Endothelial cell of umbilical vein (primary cell): ENCODE data around the gene CD207. TPM values are rescaled to one million over a fixed set of nuclear protein-coding genes. Genes with fewer than 3 reads are reported as not detected.

Source experiments
- BruUV-seq: library from RNA; stranded (reverse); fragments of 400-500 nt; replicated peaks from 2 replicates; lab custom pipeline; 2021; lab: Mats Ljungman, UMichigan
- CTCF ChIA-PET: fragments of 300-600, 350-600 bp; sonication (Branson Sonifier 250); formaldehyde crosslinking; loops from one replicate; lab custom pipeline; 2021; ENCODE audit warnings: antibody characterized with exemption, inconsistent platforms; lab: Charles Lee
- POLR2A ChIA-PET: fragments of 300-600, 350-600 bp; sonication (Branson Sonifier 250); formaldehyde crosslinking; loops from one replicate; lab custom pipeline; 2021; ENCODE audit warnings: antibody characterized with exemption, inconsistent platforms; lab: Charles Lee
- DNase-seq: peaks from one replicate; pipeline ENCODE4 v3.0.0-alpha.2; 2011; ENCODE audit warnings: low read depth, low spot score
- FAIRE-seq: peaks from 2 replicates; lab custom pipeline; 2011; peaks lifted over from hg19 to GRCh38; lab: Jason Lieb, UNC
- H2AFZ ChIP-seq: 2 replicates; pipeline ENCODE4 v1.6.0; 2012; ENCODE audit warnings: low read depth, low read length, control low read depth, inconsistent platforms
- H3K27ac ChIP-seq: 2 replicates; pipeline ENCODE4 v1.5.1; 2011; ENCODE audit warnings: low read depth, mild to moderate bottlenecking, control low read depth, low read length, moderate library complexity; ENCODE audit not compliant: insufficient read depth
- H3K27me3 ChIP-seq, 2 experiments: 2 replicates each; pipeline versions ENCODE4 v1.6.0 to v1.6.1; 2011; ENCODE audit warnings: low read length in 2 of 2, mixed read lengths in 1 of 2; ENCODE audit not compliant: control insufficient read depth in 2 of 2, insufficient read depth in 2 of 2
- H3K36me3 ChIP-seq, 2 experiments: 2 replicates in 1 of 2; 3 replicates in 1 of 2; pipeline ENCODE4 v1.5.1; 2011; ENCODE audit warnings: low read length in 2 of 2, mild to moderate bottlenecking in 1 of 2, moderate library complexity in 1 of 2; ENCODE audit not compliant: control insufficient read depth in 2 of 2, insufficient read depth in 2 of 2; ENCODE audit errors: extremely low read depth in 1 of 2
- H3K4me1 ChIP-seq: 3 replicates; pipeline ENCODE4 v1.5.1; 2011; ENCODE audit warnings: mild to moderate bottlenecking, low read length; ENCODE audit not compliant: control insufficient read depth, insufficient read depth; ENCODE audit errors: extremely low read depth
- H3K4me2 ChIP-seq: 2 replicates; pipeline ENCODE4 v1.6.1; 2011; ENCODE audit warnings: low read length, control low read depth, mixed read lengths; ENCODE audit not compliant: insufficient read depth
- H3K4me3 ChIP-seq, 3 experiments: fragments of 200-600 bp in 1 of 3; sonication (generic), shearing (Covaris generic) in 1 of 3; replicated peaks in 1 of 3; 2 replicates each; pipeline ENCODE4 v1.5.1; 2011 to 2016; ENCODE audit warnings: control low read depth in 3 of 3, low read length in 3 of 3, mild to moderate bottlenecking in 2 of 3, inconsistent platforms in 1 of 3, low read depth in 1 of 3, moderate library complexity in 1 of 3; ENCODE audit not compliant: insufficient read depth in 1 of 3
- H3K79me2 ChIP-seq: 2 replicates; pipeline ENCODE4 v1.6.0; 2012; ENCODE audit warnings: low read length, inconsistent platforms; ENCODE audit not compliant: control insufficient read depth, insufficient read depth
- H3K9ac ChIP-seq: replicated peaks from 2 replicates; pipeline ENCODE3; 2011; ENCODE audit warnings: low read length, control low read depth; ENCODE audit not compliant: insufficient read depth; ENCODE audit errors: extremely low read depth
- H3K9me1 ChIP-seq: replicated peaks from 3 replicates; pipeline ENCODE4 v1.6.0; 2011; ENCODE audit warnings: mild to moderate bottlenecking, low read length; ENCODE audit not compliant: control insufficient read depth, insufficient read depth; ENCODE audit errors: extremely low read depth
- H3K9me3 ChIP-seq: replicated peaks from 2 replicates; pipeline ENCODE4 v1.5.1; 2012; ENCODE audit warnings: low read length, inconsistent platforms; ENCODE audit not compliant: control insufficient read depth, insufficient read depth
- H4K20me1 ChIP-seq: replicated peaks from 2 replicates; pipeline ENCODE3; 2011; ENCODE audit warnings: mild to moderate bottlenecking, low read length; ENCODE audit not compliant: control insufficient read depth, insufficient read depth; ENCODE audit errors: extremely low read depth
- FOS ChIP-seq: IDR thresholded peaks from 2 replicates; pipeline ENCODE4 v1.6.1; 2011; ENCODE audit warnings: mild to moderate bottlenecking, low read length, moderate library complexity, borderline replicate concordance; ENCODE audit not compliant: insufficient read depth
- GATA2 ChIP-seq: IDR thresholded peaks from 2 replicates; pipeline ENCODE4 v1.7.0; 2011; ENCODE audit warnings: low read depth, mild to moderate bottlenecking, moderate library complexity, mixed read lengths, low read length; ENCODE audit not compliant: insufficient read length, insufficient read depth
- POLR2AphosphoS5 ChIP-seq: IDR thresholded peaks from 2 replicates; pipeline ENCODE4 v1.6.1; 2012; ENCODE audit warnings: low read depth, mild to moderate bottlenecking, control low read depth, low read length, moderate library complexity; ENCODE audit not compliant: insufficient read depth
- dilution Hi-C: fragments of 300-500 bp; cut with MboI; formaldehyde crosslinking; loops from one replicate; pipeline ENCODE4 v1.15.0; 2019; ENCODE audit warnings: low sequenced_read_pairs; ENCODE audit not compliant: extremely low pct_ligation_motif_present
- intact Hi-C: fragments of 100-400 bp; cut with micrococcal nuclease; formaldehyde crosslinking; loops from one replicate; pipeline ENCODE4 v1.10.0; 2022
- polyA plus RNA-seq, 4 experiments: library from polyadenylated mRNA; depleted of rRNA in 3 of 4; stranded (reverse) in 3 of 4; unstranded in 1 of 4; fragments of >200 nt; gene quantifications; 2 replicates each; pipeline versions ENCODE4 v1.2.1 to v1.2.3, GENCODE V29; 2011 to 2012; ENCODE audit warnings: missing spikeins in 1 of 4
- total RNA-seq: library from RNA; stranded (reverse); gene quantifications from 2 replicates; pipeline ENCODE4 v1.2.3, GENCODE V29; 2021
- TF ChIP-seq, protein P1 (sequence below): IDR thresholded peaks from 2 replicates; pipeline ENCODE4 v1.6.1; 2011; ENCODE audit not compliant: insufficient read depth, insufficient read length
- TF ChIP-seq, protein P2 (sequence below), 2 donors: IDR thresholded peaks; 1 replicate in 1 of 2; 2 replicates in 1 of 2; pipeline ENCODE4 v1.5.1; 2011; ENCODE audit warnings: low read length in 2 of 2, mild to moderate bottlenecking in 2 of 2, moderate library complexity in 2 of 2, control low read depth in 1 of 2, inconsistent platforms in 1 of 2, low read depth in 1 of 2; ENCODE audit not compliant: insufficient read depth in 1 of 2; ENCODE audit errors: extremely low read depth in 1 of 2

Gene CD207
- total and polyA plus RNA-seq, 2 donors (not counting 3 experiments of a cell fraction or from before 2014, with no cell fraction given), result not detected

DNA sequence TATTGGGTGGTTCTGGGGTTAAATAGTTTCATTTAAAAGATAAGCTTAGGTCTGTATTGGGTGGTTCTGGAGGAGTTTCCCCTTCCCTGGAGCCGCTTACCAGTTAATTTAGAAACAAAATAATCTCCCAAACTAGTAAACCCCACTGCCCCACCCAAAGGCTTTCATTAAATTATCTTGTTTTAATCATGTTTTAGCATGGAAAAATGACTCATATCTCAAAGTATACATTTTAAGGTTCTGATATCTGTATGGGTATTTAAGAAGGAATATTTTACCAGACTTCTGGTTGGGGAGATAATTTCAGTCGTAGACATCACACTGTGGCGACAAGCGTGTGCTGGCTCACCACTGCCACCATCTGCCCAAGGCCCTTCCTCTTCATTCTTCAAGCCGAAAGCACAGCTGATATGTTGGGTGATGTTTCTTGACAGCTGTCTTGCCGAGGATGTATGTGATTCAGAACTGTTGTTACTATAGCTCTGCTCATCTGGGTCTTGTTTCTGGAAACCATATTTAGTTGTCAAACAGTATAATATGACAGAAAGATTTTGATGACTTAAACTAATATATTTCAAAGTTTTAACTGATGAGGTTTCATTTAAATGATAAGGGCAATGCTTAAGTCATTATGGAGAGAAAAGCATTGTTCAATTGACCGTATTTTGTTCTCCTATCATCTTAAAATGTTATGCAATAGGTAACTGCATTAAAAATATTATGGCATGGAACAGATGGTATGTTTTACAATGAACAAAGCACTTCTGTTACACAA lies 50.3 kb downstream of the CD207 start:
- Histone ChIP-seq H3K79me2 (no peaks in the 10 kb centered on the region), H3K9me3 (no peaks in the 10 kb centered on the region), H4K20me1 (no peaks in the 10 kb centered on the region), H3K9ac (no peak overlapping the region), H3K4me2 (no peak overlapping the region), H2AFZ (no peak overlapping the region), H3K4me3 (no peak overlapping the region), H3K27ac (no peak overlapping the region), H3K4me1 (peaks cover 4% of the 10 kb centered on the region), H3K27me3 (peaks cover 30 to 43% of the 10 kb centered on the region in 2 experiments), H3K9me1 (no peaks in the 10 kb centered on the region), H3K36me3 (no peaks in the 10 kb centered on the region)
- BruUV-seq, result no TSS peak
- intact Hi-C loops (loop anchor here (2.0 kb wide), 2 partner anchors 131 to 481 kb away; no protein-coding TSS in a partner anchor), dilution Hi-C loops (no loop called here)
- peak; percentile 33 for DNase-seq
- TF ChIP-seq POLR2AphosphoS5, result no peak
- no peak for TF ChIP-seq GATA2
- TF ChIP-seq, protein P1, sequence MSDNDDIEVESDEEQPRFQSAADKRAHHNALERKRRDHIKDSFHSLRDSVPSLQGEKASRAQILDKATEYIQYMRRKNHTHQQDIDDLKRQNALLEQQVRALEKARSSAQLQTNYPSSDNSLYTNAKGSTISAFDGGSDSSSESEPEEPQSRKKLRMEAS, result no peak
- TF ChIP-seq FOS, result no peak
- TF ChIP-seq, protein P2, sequence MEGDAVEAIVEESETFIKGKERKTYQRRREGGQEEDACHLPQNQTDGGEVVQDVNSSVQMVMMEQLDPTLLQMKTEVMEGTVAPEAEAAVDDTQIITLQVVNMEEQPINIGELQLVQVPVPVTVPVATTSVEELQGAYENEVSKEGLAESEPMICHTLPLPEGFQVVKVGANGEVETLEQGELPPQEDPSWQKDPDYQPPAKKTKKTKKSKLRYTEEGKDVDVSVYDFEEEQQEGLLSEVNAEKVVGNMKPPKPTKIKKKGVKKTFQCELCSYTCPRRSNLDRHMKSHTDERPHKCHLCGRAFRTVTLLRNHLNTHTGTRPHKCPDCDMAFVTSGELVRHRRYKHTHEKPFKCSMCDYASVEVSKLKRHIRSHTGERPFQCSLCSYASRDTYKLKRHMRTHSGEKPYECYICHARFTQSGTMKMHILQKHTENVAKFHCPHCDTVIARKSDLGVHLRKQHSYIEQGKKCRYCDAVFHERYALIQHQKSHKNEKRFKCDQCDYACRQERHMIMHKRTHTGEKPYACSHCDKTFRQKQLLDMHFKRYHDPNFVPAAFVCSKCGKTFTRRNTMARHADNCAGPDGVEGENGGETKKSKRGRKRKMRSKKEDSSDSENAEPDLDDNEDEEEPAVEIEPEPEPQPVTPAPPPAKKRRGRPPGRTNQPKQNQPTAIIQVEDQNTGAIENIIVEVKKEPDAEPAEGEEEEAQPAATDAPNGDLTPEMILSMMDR (IDR thresholded peaks at IDR 0.05; ENCODE audit: extremely low read depth in 1 of 2, insufficient read depth in 1 of 2, low read depth in 1 of 2, low read length in 2 of 2), result peak; percentile 22 to 47
- peak; percentile 94 for FAIRE-seq
- CTCF ChIA-PET, result interaction anchor here (0.6 to 2.1 kb wide), 12 partner anchors 21 to 481 kb away, joined by 3 to 24 read pairs (median 4); no protein-coding TSS in a partner anchor
- POLR2A ChIA-PET, result no interaction called here
